ENCODE measurements around the gene NXNL1. TPM values are rescaled to one million over a fixed set of nuclear protein-coding genes. Genes with fewer than 3 reads are reported as not detected.

The NXNL1 gene
- total and polyA plus RNA-seq, 2 experiments from 2014 or later, result not detected

- TF ChIP-seq, protein P1, sequence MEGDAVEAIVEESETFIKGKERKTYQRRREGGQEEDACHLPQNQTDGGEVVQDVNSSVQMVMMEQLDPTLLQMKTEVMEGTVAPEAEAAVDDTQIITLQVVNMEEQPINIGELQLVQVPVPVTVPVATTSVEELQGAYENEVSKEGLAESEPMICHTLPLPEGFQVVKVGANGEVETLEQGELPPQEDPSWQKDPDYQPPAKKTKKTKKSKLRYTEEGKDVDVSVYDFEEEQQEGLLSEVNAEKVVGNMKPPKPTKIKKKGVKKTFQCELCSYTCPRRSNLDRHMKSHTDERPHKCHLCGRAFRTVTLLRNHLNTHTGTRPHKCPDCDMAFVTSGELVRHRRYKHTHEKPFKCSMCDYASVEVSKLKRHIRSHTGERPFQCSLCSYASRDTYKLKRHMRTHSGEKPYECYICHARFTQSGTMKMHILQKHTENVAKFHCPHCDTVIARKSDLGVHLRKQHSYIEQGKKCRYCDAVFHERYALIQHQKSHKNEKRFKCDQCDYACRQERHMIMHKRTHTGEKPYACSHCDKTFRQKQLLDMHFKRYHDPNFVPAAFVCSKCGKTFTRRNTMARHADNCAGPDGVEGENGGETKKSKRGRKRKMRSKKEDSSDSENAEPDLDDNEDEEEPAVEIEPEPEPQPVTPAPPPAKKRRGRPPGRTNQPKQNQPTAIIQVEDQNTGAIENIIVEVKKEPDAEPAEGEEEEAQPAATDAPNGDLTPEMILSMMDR (conservative IDR thresholded peaks at IDR 0.05; ENCODE audit: low read depth in 2 of 2), result no peak
- TF ChIP-seq CREB1 (CRISPR knock-in tag; IDR thresholded peaks at IDR 0.05; ENCODE audit: low read depth), result no peak
- TF ChIP-seq, protein P2, sequence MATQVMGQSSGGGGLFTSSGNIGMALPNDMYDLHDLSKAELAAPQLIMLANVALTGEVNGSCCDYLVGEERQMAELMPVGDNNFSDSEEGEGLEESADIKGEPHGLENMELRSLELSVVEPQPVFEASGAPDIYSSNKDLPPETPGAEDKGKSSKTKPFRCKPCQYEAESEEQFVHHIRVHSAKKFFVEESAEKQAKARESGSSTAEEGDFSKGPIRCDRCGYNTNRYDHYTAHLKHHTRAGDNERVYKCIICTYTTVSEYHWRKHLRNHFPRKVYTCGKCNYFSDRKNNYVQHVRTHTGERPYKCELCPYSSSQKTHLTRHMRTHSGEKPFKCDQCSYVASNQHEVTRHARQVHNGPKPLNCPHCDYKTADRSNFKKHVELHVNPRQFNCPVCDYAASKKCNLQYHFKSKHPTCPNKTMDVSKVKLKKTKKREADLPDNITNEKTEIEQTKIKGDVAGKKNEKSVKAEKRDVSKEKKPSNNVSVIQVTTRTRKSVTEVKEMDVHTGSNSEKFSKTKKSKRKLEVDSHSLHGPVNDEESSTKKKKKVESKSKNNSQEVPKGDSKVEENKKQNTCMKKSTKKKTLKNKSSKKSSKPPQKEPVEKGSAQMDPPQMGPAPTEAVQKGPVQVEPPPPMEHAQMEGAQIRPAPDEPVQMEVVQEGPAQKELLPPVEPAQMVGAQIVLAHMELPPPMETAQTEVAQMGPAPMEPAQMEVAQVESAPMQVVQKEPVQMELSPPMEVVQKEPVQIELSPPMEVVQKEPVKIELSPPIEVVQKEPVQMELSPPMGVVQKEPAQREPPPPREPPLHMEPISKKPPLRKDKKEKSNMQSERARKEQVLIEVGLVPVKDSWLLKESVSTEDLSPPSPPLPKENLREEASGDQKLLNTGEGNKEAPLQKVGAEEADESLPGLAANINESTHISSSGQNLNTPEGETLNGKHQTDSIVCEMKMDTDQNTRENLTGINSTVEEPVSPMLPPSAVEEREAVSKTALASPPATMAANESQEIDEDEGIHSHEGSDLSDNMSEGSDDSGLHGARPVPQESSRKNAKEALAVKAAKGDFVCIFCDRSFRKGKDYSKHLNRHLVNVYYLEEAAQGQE (IDR thresholded peaks at IDR 0.05; ENCODE audit: unreplicated experiment), result no peak
- TF ChIP-seq STAT1 (IDR thresholded peaks at IDR 0.05; ENCODE audit: unreplicated experiment), result no peak
- no peak for TF ChIP-seq EZH2 (IDR thresholded peaks at IDR 0.05; ENCODE audit: low read depth, unreplicated experiment)
- TF ChIP-seq, protein P3, sequence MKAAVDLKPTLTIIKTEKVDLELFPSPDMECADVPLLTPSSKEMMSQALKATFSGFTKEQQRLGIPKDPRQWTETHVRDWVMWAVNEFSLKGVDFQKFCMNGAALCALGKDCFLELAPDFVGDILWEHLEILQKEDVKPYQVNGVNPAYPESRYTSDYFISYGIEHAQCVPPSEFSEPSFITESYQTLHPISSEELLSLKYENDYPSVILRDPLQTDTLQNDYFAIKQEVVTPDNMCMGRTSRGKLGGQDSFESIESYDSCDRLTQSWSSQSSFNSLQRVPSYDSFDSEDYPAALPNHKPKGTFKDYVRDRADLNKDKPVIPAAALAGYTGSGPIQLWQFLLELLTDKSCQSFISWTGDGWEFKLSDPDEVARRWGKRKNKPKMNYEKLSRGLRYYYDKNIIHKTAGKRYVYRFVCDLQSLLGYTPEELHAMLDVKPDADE (IDR thresholded peaks at IDR 0.05), result no peak
Observed at GRCh38 chr19:17436094-17436873, 24.4 kb downstream of the NXNL1 start (continued).

GRCh38 chr19:17435218-17435617 is 25.5 kb downstream of the NXNL1 start:
- no peaks in the 10 kb centered on the region for H4K20me1 ChIP-seq (replicated peaks; ENCODE audit: insufficient read depth)
- H3K4me3 ChIP-seq, result no peak overlapping the region
- no peak overlapping the region for H3K27ac ChIP-seq (ENCODE audit: low read depth)
- H2AFZ ChIP-seq, result no peak overlapping the region
- no peaks in the 10 kb centered on the region for H3K36me3 Mint-ChIP-seq (ENCODE audit: low read depth)
- no peaks in the 10 kb centered on the region for H3K36me3 ChIP-seq (ENCODE audit: insufficient read depth)
- H3K4me2 ChIP-seq, result no peak overlapping the region
- H3K27me3 ChIP-seq (ENCODE audit: insufficient read depth), result no peaks in the 10 kb centered on the region
- no peaks in the 10 kb centered on the region for H3K4me1 ChIP-seq (ENCODE audit: insufficient read depth)
- no peaks in the 10 kb centered on the region for H3K79me2 ChIP-seq (replicated peaks; ENCODE audit: insufficient read depth)
- no peaks in the 10 kb centered on the region for H3K4me1 Mint-ChIP-seq
- H3K4me3 Mint-ChIP-seq, result no peak overlapping the region
- no peak overlapping the region for H3K27ac Mint-ChIP-seq
- DNase-seq (ENCODE audit: low spot score), result no peak
- no peaks in the 10 kb centered on the region for H3K9me2 ChIP-seq (ENCODE audit: insufficient read depth)
- ATAC-seq, result no peak
- no peaks in the 10 kb centered on the region; the same call in 2 of the 3 replicates for H3K9me3 Mint-ChIP-seq
- peaks cover 11% of the 10 kb centered on the region for H3K27me3 Mint-ChIP-seq (ENCODE audit: insufficient read depth, low read depth, poor library complexity)
- H3F3A ChIP-seq (replicated peaks; ENCODE audit: low read depth), result no peaks in the 10 kb centered on the region
- TF ChIP-seq EZH2phosphoT487 (IDR thresholded peaks at IDR 0.05; ENCODE audit: unreplicated experiment), result no peak
- TF ChIP-seq ZNF331 (CRISPR knock-in tag; IDR thresholded peaks at IDR 0.05; ENCODE audit: low read depth), result no peak
- TF ChIP-seq CREB1 (CRISPR knock-in tag; IDR thresholded peaks at IDR 0.05; ENCODE audit: low read depth), result no peak
- no peak for TF ChIP-seq JUNB (IDR thresholded peaks at IDR 0.05; ENCODE audit: unreplicated experiment)
- no peak for TF ChIP-seq NANOG (IDR thresholded peaks at IDR 0.05; ENCODE audit: borderline replicate concordance)
- TF ChIP-seq EZH2 (IDR thresholded peaks at IDR 0.05; ENCODE audit: low read depth, unreplicated experiment), result no peak
- TF ChIP-seq ZNF462 (CRISPR knock-in tag; IDR thresholded peaks at IDR 0.05), result no peak
- TF ChIP-seq STAT1 (IDR thresholded peaks at IDR 0.05; ENCODE audit: unreplicated experiment), result no peak
